ENCODE results near the gene BRSK2. TPM values are rescaled to one million over a fixed set of nuclear protein-coding genes. Genes with fewer than 3 reads are reported as not detected.

Gene BRSK2
- total and polyA plus RNA-seq, 9 of the 15 experiments (the other 6 are each of a cell fraction or from before 2014, with no cell fraction given) = 0.06 to 0.52 (median 0.18) TPM; not detected in 5

DNA sequence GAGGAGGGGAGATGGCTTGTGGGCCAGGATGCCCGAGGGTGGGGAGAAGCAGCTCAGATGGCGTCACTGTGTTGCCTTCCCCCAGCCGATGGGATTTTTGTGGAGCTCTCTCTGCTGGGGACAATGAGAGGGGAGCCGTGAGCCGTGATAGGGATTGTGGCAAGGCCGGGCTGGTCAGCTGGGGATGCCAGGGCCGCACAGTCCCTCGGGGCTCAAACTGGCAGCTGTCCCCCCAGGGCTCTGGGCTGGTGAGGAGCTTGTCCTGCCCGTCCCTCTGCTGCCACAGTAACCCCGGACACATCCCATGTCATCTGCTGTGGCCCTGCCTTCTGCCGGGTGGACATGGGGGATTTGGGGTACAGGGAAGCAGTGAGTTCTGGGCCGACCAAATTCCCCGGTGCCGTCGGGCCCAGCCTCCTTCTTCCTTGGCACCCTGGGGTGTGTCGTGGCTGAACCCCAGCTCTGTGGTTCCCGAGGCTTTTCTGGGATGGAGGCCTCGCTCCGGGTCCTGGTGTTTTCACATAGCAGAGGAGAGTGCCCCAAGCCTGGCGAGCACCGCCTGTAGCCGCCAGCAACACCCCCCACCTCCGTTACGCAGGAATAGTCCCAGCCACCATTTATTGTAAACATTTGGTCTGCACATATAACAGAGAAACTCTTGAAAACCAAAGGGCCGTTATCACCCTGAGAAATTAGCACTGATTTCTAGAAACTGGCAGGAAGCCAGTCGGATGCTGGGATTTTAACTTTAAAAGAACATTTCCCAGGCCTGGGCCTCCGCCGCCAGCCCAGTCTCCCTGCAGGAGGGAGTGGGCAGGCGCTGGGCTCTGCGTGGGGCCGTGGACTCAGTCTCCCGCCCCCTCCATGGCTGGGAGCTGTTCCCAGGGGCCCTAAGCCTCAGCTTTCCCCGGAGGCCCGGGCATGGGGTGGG, 9.9 kb downstream of the BRSK2 start (continued):
- TF ChIP-seq TCFL5 (CRISPR knock-in tag; conservative IDR thresholded peaks at IDR 0.05) = no peak
- TF ChIP-seq IFI16 (CRISPR knock-in tag; IDR thresholded peaks at IDR 0.05) = no peak
- peak; percentile 81 to 85 for TF ChIP-seq KDM1A (IDR thresholded peaks at IDR 0.05)
- no peak for TF ChIP-seq ZNF696 (CRISPR knock-in tag; conservative IDR thresholded peaks at IDR 0.05)
- no peak for TF ChIP-seq ZZZ3 (IDR thresholded peaks at IDR 0.05)
- no peak for TF ChIP-seq SRSF7 (optimal IDR thresholded peaks at IDR 0.05; ENCODE audit: low read depth, low read length)

DNA sequence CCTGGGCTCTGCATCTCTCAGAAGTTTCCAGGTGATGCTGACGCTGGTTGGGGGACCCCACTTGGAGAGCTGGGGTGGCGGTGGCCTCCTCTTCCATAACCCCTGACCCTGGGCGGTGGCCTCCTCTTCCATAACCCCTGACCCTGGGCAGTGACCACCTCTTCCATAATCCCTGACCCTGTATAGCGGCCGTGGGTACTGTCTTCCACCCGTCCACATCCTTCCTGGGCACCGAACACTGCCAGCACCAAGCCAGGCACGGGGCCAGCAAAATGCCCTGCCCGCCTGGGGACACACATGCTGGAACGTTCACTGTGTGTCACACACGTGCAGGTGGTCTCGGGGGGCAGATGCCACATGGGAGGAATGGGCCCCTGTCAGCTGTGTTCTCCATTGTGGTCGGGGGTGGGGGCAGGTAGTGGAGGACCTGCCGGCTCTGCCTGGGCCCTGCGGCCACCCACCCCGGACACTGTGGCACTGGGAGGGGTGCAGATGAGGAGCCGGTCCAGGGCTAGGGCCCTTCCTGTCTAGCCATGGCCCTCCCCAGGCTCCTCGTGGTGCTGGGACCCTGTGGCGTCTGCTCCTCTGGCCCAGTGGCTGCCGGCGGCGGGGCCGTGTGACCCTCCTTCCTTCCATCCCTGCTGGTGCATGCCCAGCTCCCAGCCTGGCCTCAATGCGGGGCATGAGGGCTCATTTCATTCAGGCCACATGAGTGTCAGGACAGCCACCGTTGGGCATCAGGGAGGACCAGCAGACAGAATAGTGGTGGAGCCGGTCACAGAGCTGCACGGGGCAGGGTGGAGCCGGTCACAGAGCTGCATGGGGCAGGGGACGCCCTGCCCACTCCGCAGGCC, 10.8 kb downstream of the BRSK2 start:
- ATAC-seq (no peak), DNase-seq (ENCODE audit: extremely low read depth in 1 of 4, low spot score in 3 of 4) (no peak), FAIRE-seq (no peak)
- Histone ChIP-seq H3K36me3 (ENCODE audit: control insufficient read depth, insufficient read depth, low read length) (no peaks in the 10 kb centered on the region), H3K79me2 (ENCODE audit: control insufficient read depth, insufficient read depth, low read length) (no peaks in the 10 kb centered on the region), H3K9ac (ENCODE audit: insufficient read depth in 1 of 2, low read depth in 2 of 2, low read length in 2 of 2) (no peak overlapping the region), H2AFZ (ENCODE audit: low read depth, low read length) (no peak overlapping the region), H3K9me1 (ENCODE audit: control insufficient read depth, insufficient read depth, low read length) (no peaks in the 10 kb centered on the region), H3K4me2 (ENCODE audit: insufficient read depth, low read length) (no peak overlapping the region), H4K20me1 (replicated peaks; ENCODE audit: control insufficient read depth, insufficient read depth, low read length) (peaks cover 23% of the 10 kb centered on the region), H3K4me3 (no peak overlapping the region), H3K27ac (ENCODE audit: extremely low read depth, low read depth, low read length) (no peak overlapping the region), H3K4me1 (replicated peaks in 1 of 2; ENCODE audit: control insufficient read depth in 2 of 2, insufficient read depth in 2 of 2, low read length in 2 of 2) (peaks cover 0 to 35% of the 10 kb centered on the region in 2 experiments; a peak in 2 of 5 replicates), H3K27me3 (ENCODE audit: control insufficient read depth in 2 of 2, insufficient read depth in 2 of 2, low read length in 2 of 2) (peaks cover 0 to 68% of the 10 kb centered on the region in 2 experiments; a peak in 2 of 5 replicates), H3K9me3 (replicated peaks; ENCODE audit: control insufficient read depth, insufficient read depth, low read depth, low read length) (no peaks in the 10 kb centered on the region)
- BruUV-seq (replicated peaks) = no TSS peak
- TF ChIP-seq NBN (IDR thresholded peaks at IDR 0.05; ENCODE audit: low read depth) = no peak
- TF ChIP-seq MTA3 (IDR thresholded peaks at IDR 0.05; ENCODE audit: borderline replicate concordance) = no peak
- TF ChIP-seq CTBP1 (IDR thresholded peaks at IDR 0.05; ENCODE audit: borderline replicate concordance) = no peak
- TF ChIP-seq ZNF197 (CRISPR knock-in tag; IDR thresholded peaks at IDR 0.05; ENCODE audit: low read depth) = no peak
- no peak for TF ChIP-seq TRIM24 (IDR thresholded peaks at IDR 0.05)
- TF ChIP-seq ZFP36 (IDR thresholded peaks at IDR 0.05; ENCODE audit: low read depth, low read length, partially characterized antibody) = no peak
- TF ChIP-seq, protein P1, sequence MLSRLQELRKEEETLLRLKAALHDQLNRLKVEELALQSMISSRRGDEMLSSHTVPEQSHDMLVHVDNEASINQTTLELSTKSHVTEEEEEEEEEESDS (CRISPR knock-in tag; IDR thresholded peaks at IDR 0.05) = no peak
- TF ChIP-seq KHSRP (IDR thresholded peaks at IDR 0.05) = no peak
- no peak for TF ChIP-seq HLTF (IDR thresholded peaks at IDR 0.05)
- no peak for TF ChIP-seq HMG20B (CRISPR knock-in tag; IDR thresholded peaks at IDR 0.05)
- no peak for TF ChIP-seq SRSF1 (IDR thresholded peaks at IDR 0.05; ENCODE audit: low read depth, low read length)
- no peak for TF ChIP-seq LARP7 (IDR thresholded peaks at IDR 0.05)
- TF ChIP-seq ZNF224 (CRISPR knock-in tag; IDR thresholded peaks at IDR 0.05) = no peak
- no peak for TF ChIP-seq NR3C1 (CRISPR knock-in tag; IDR thresholded peaks at IDR 0.05)
- in situ Hi-C loops (cut with MboI) = no loop called here
- ChIA-PET CTCF (ENCODE audit: low intra/inter-chr PET ratio) (no interaction called here), POLR2A (no interaction called here)
- 2% methylated on average over 27 of the region's 30 CpGs for WGBS (ENCODE audit: insufficient coverage, low coverage, missing lambda C conversion rate)
- intact Hi-C loops (cut with micrococcal nuclease) = no loop called here

Measured in K562 (cell line).